Kidney (tissue), 14 donors: ENCODE data around the gene KCNH2. TPM values are rescaled to one million over a fixed set of nuclear protein-coding genes. Genes with fewer than 3 reads are reported as not detected.

Source experiments
- DNase-seq, 5 donors: peaks; one replicate each; pipeline ENCODE4 v3.0.0-alpha.2; 2013 to 2020
- FAIRE-seq: peaks from 2 replicates; lab custom pipeline; 2012; peaks lifted over from hg19 to GRCh38; lab: Jason Lieb, UNC
- H3K27ac ChIP-seq, 2 donors: one replicate each; pipeline ENCODE4 v1.7.0; 2013; ENCODE audit warnings: low read depth in 2 of 2, low read length in 2 of 2, inconsistent platforms in 1 of 2
- H3K27me3 ChIP-seq: one replicate; pipeline ENCODE4 v1.7.1; 2013; ENCODE audit warnings: low read length, inconsistent platforms; ENCODE audit not compliant: control insufficient read depth, insufficient read depth
- H3K36me3 ChIP-seq, 3 donors: one replicate each; pipeline versions ENCODE4 v1.7.0 to v1.7.1; 2013; ENCODE audit warnings: low read length in 3 of 3, control low read depth in 1 of 3, inconsistent platforms in 1 of 3; ENCODE audit not compliant: insufficient read depth in 3 of 3, control insufficient read depth in 2 of 3
- H3K4me1 ChIP-seq, 3 donors: one replicate each; pipeline versions ENCODE4 v1.7.0 to v1.7.1; 2013; ENCODE audit warnings: low read length in 3 of 3, inconsistent platforms in 1 of 3, low read depth in 1 of 3; ENCODE audit not compliant: control insufficient read depth in 2 of 3, insufficient read depth in 2 of 3
- H3K4me3 ChIP-seq, 3 donors: one replicate each; pipeline versions ENCODE4 v1.7.0 to v1.8.1; 2013; ENCODE audit warnings: low read length in 3 of 3, control low read depth in 1 of 3, inconsistent platforms in 1 of 3
- H3K9ac ChIP-seq, 3 donors: one replicate each; pipeline versions ENCODE4 v1.7.0 to v1.7.1; 2013; ENCODE audit warnings: low read length in 3 of 3, control low read depth in 1 of 3, inconsistent platforms in 1 of 3
- H3K9me3 ChIP-seq, 3 donors: one replicate each; pipeline versions ENCODE4 v1.7.0 to v1.7.1; 2013; ENCODE audit warnings: low read length in 3 of 3, control low read depth in 1 of 3, inconsistent platforms in 1 of 3; ENCODE audit not compliant: control insufficient read depth in 2 of 3, insufficient read depth in 1 of 3
- CTCF ChIP-seq: IDR thresholded peaks from 3 replicates; pipeline ENCODE4 v1.5.1; 2012; ENCODE audit warnings: mild to moderate bottlenecking, moderate library complexity, borderline replicate concordance; ENCODE audit not compliant: insufficient read depth; ENCODE audit errors: extremely low read depth
- intact Hi-C: fragments of 100-400 bp; cut with DNase I; formaldehyde crosslinking; loops from one replicate; pipeline ENCODE4 v1.11.1; 2022
- polyA plus RNA-seq: library from polyadenylated mRNA; stranded (reverse); fragments of 350-450 nt; fragmentation: Illumina TruSeq; extraction: RNeasy Lipid Tissue Mini Kit (QIAGEN cat#74804); gene quantifications from one replicate; pipeline ENCODE4 v1.2.3, GENCODE V29; 2014; ENCODE audit warnings: low read depth, low replicate concordance; ENCODE audit not compliant: insufficient read depth
- total RNA-seq: library from RNA; stranded (reverse); fragmentation: NEBNext Ultra II Directional; extraction: Animal tissue kit (Norgen Biotek cat#: 25700); gene quantifications from one replicate; pipeline ENCODE4 v1.2.1, GENCODE V29; 2021
- donor health status: control.
- donor health status: control.
- donor health status: control.
- donor health status: control.
- donor health status: control.
- donor health status: DM: yes; HTN: yes; CAD: no.
- donor health status: Normal renal cell carcinoma (clear cell type).

KCNH2 gene
- total and polyA plus RNA-seq, 2 donors from 2014 or later: 1.3 to 1.5 TPM

GRCh38 chr7:151011097-151011409 is 32.9 kb upstream of the KCNH2 start:
- intact Hi-C loops: no loop called here
- H3K9ac ChIP-seq: no peak overlapping the region
- H3K4me1 ChIP-seq: peaks cover 0 to 20% (median 0%) of the 10 kb centered on the region in 3 donors
- TF ChIP-seq CTCF: no peak
- peak in 1 of 5 donors; percentile 23 for DNase-seq
- FAIRE-seq: no peak
- peaks cover 3% of the 10 kb centered on the region for H3K27me3 ChIP-seq
- no peak overlapping the region for H3K4me3 ChIP-seq
- H3K27ac ChIP-seq: no peak overlapping the region
- H3K36me3 ChIP-seq: no peaks in the 10 kb centered on the region
- no peaks in the 10 kb centered on the region for H3K9me3 ChIP-seq

GRCh38 chr7:151010307-151011096 is 32.4 kb upstream of the KCNH2 start:
- Histone ChIP-seq H3K9me3 (no peaks in the 10 kb centered on the region), H3K4me1 (peaks cover 0 to 20% (median 0%) of the 10 kb centered on the region in 3 donors), H3K9ac (no peak overlapping the region), H3K27me3 (peaks cover 3% of the 10 kb centered on the region), H3K4me3 (no peak overlapping the region), H3K27ac (no peak overlapping the region), H3K36me3 (no peaks in the 10 kb centered on the region)
- TF ChIP-seq CTCF: no peak
- FAIRE-seq (no peak), DNase-seq (peak; percentile 46 to 84 (median 71))
- intact Hi-C loops: no loop called here

DNA sequence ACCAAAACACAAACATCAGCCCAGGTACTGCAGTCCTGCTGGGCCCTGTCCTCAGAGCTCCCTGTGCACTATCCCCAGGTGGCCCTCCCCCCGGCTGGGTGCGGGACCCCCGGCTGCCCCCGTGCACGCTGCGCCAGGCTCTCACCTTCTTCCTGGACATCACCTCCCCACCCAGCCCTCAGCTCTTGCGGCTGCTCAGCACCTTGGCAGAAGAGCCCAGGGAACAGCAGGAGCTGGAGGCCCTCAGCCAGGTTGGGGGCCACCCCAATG is 31.9 kb upstream of the KCNH2 start:
- H3K27ac ChIP-seq: no peak overlapping the region
- no peaks in the 10 kb centered on the region for H3K36me3 ChIP-seq
- no peak for FAIRE-seq
- H3K9me3 ChIP-seq: no peaks in the 10 kb centered on the region
- no peak overlapping the region for H3K9ac ChIP-seq
- H3K27me3 ChIP-seq: peaks cover 3% of the 10 kb centered on the region
- no peak overlapping the region for H3K4me3 ChIP-seq
- peak in 1 of 5 donors; percentile 71 for DNase-seq
- TF ChIP-seq CTCF: no peak
- H3K4me1 ChIP-seq: peaks cover 0 to 20% (median 0%) of the 10 kb centered on the region in 3 donors
- intact Hi-C loops: no loop called here
